HEK293 (cell line): Measurements from ENCODE around the gene SAFB.

Experiments used
- SP3 ChIP-seq: fragments of 450-650 bp; formaldehyde crosslinking; IDR thresholded peaks from 2 replicates; pipeline ENCODE4 v1.5.1; 2016; ENCODE audit warnings: missing biosample characterization, missing genetic modification characterization
- ZBTB20 ChIP-seq: fragments of 450-650 bp; formaldehyde crosslinking; IDR thresholded peaks from 2 replicates; pipeline ENCODE4 v1.5.1; 2016; ENCODE audit warnings: missing biosample characterization, missing genetic modification characterization
- ZBTB7A ChIP-seq: fragments of 450-650 bp; formaldehyde crosslinking; IDR thresholded peaks from 2 replicates; pipeline ENCODE4 v1.5.1; 2016; ENCODE audit warnings: low read depth, missing biosample characterization, missing genetic modification characterization
- ZNF510 ChIP-seq: fragments of 450-650 bp; formaldehyde crosslinking; IDR thresholded peaks from 2 replicates; pipeline ENCODE4 v1.5.1; 2018; ENCODE audit warnings: mild to moderate bottlenecking, missing genetic modification characterization, missing biosample characterization; ENCODE audit not compliant: insufficient replicate concordance
- ZNF660 ChIP-seq: fragments of 450-650 bp; IDR thresholded peaks from 2 replicates; pipeline ENCODE4 v1.5.1; 2018; ENCODE audit warnings: missing biosample characterization, mild to moderate bottlenecking, missing genetic modification characterization
- ZNF670 ChIP-seq: fragments of 450-650 bp; formaldehyde crosslinking; IDR thresholded peaks from 2 replicates; pipeline ENCODE4 v1.5.1; 2016; ENCODE audit warnings: missing biosample characterization, missing genetic modification characterization, low read depth
- ZNF76 ChIP-seq: fragments of 450-650 bp; formaldehyde crosslinking; IDR thresholded peaks from 2 replicates; pipeline ENCODE4; 2016; ENCODE audit warnings: low read depth, missing biosample characterization, missing genetic modification characterization, borderline replicate concordance
- TF ChIP-seq, protein P1 (sequence below): fragments of 450-650 bp; formaldehyde crosslinking; IDR thresholded peaks from 2 replicates; pipeline ENCODE4 v1.5.1; 2016; ENCODE audit warnings: missing biosample characterization, missing genetic modification characterization
- TF ChIP-seq, protein P2 (sequence below): fragments of 450-650 bp; IDR thresholded peaks from 2 replicates; pipeline ENCODE4 v1.5.1; 2018; ENCODE audit warnings: missing biosample characterization, mild to moderate bottlenecking, missing genetic modification characterization
- TF ChIP-seq, protein P3 (sequence below): fragments of 450-650 bp; IDR thresholded peaks from 2 replicates; pipeline ENCODE4 v1.5.1; 2018; ENCODE audit warnings: missing biosample characterization, missing genetic modification characterization
- TF ChIP-seq, protein P4 (sequence below): fragments of 450-650 bp; formaldehyde crosslinking; IDR thresholded peaks from 2 replicates; pipeline ENCODE4 v1.5.1; 2017; ENCODE audit warnings: missing biosample characterization, missing genetic modification characterization
- TF ChIP-seq, protein P5 (sequence below): fragments of 450-650 bp; formaldehyde crosslinking; IDR thresholded peaks from 2 replicates; pipeline ENCODE4 v1.5.1; 2016; ENCODE audit warnings: missing biosample characterization, missing genetic modification characterization

- TF ChIP-seq ZNF660 (no peak), ZBTB7A (no peak), SP3 (tag by site-specific recombination) (no peak), ZBTB20 (tag by site-specific recombination) (no peak), ZNF670 (tag by site-specific recombination) (no peak), ZNF510 (no peak), ZNF76 (tag by site-specific recombination) (no peak)
- TF ChIP-seq, protein P1, sequence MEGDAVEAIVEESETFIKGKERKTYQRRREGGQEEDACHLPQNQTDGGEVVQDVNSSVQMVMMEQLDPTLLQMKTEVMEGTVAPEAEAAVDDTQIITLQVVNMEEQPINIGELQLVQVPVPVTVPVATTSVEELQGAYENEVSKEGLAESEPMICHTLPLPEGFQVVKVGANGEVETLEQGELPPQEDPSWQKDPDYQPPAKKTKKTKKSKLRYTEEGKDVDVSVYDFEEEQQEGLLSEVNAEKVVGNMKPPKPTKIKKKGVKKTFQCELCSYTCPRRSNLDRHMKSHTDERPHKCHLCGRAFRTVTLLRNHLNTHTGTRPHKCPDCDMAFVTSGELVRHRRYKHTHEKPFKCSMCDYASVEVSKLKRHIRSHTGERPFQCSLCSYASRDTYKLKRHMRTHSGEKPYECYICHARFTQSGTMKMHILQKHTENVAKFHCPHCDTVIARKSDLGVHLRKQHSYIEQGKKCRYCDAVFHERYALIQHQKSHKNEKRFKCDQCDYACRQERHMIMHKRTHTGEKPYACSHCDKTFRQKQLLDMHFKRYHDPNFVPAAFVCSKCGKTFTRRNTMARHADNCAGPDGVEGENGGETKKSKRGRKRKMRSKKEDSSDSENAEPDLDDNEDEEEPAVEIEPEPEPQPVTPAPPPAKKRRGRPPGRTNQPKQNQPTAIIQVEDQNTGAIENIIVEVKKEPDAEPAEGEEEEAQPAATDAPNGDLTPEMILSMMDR: no peak
- TF ChIP-seq, protein P2, sequence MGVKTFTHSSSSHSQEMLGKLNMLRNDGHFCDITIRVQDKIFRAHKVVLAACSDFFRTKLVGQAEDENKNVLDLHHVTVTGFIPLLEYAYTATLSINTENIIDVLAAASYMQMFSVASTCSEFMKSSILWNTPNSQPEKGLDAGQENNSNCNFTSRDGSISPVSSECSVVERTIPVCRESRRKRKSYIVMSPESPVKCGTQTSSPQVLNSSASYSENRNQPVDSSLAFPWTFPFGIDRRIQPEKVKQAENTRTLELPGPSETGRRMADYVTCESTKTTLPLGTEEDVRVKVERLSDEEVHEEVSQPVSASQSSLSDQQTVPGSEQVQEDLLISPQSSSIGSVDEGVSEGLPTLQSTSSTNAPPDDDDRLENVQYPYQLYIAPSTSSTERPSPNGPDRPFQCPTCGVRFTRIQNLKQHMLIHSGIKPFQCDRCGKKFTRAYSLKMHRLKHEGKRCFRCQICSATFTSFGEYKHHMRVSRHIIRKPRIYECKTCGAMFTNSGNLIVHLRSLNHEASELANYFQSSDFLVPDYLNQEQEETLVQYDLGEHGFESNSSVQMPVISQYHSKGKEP: no peak
- TF ChIP-seq, protein P3, sequence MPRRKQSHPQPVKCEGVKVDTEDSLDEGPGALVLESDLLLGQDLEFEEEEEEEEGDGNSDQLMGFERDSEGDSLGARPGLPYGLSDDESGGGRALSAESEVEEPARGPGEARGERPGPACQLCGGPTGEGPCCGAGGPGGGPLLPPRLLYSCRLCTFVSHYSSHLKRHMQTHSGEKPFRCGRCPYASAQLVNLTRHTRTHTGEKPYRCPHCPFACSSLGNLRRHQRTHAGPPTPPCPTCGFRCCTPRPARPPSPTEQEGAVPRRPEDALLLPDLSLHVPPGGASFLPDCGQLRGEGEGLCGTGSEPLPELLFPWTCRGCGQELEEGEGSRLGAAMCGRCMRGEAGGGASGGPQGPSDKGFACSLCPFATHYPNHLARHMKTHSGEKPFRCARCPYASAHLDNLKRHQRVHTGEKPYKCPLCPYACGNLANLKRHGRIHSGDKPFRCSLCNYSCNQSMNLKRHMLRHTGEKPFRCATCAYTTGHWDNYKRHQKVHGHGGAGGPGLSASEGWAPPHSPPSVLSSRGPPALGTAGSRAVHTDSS (tag by site-specific recombination): no peak
- TF ChIP-seq, protein P4, sequence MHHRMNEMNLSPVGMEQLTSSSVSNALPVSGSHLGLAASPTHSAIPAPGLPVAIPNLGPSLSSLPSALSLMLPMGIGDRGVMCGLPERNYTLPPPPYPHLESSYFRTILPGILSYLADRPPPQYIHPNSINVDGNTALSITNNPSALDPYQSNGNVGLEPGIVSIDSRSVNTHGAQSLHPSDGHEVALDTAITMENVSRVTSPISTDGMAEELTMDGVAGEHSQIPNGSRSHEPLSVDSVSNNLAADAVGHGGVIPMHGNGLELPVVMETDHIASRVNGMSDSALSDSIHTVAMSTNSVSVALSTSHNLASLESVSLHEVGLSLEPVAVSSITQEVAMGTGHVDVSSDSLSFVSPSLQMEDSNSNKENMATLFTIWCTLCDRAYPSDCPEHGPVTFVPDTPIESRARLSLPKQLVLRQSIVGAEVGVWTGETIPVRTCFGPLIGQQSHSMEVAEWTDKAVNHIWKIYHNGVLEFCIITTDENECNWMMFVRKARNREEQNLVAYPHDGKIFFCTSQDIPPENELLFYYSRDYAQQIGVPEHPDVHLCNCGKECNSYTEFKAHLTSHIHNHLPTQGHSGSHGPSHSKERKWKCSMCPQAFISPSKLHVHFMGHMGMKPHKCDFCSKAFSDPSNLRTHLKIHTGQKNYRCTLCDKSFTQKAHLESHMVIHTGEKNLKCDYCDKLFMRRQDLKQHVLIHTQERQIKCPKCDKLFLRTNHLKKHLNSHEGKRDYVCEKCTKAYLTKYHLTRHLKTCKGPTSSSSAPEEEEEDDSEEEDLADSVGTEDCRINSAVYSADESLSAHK (tag by site-specific recombination): no peak
- TF ChIP-seq, protein P5, sequence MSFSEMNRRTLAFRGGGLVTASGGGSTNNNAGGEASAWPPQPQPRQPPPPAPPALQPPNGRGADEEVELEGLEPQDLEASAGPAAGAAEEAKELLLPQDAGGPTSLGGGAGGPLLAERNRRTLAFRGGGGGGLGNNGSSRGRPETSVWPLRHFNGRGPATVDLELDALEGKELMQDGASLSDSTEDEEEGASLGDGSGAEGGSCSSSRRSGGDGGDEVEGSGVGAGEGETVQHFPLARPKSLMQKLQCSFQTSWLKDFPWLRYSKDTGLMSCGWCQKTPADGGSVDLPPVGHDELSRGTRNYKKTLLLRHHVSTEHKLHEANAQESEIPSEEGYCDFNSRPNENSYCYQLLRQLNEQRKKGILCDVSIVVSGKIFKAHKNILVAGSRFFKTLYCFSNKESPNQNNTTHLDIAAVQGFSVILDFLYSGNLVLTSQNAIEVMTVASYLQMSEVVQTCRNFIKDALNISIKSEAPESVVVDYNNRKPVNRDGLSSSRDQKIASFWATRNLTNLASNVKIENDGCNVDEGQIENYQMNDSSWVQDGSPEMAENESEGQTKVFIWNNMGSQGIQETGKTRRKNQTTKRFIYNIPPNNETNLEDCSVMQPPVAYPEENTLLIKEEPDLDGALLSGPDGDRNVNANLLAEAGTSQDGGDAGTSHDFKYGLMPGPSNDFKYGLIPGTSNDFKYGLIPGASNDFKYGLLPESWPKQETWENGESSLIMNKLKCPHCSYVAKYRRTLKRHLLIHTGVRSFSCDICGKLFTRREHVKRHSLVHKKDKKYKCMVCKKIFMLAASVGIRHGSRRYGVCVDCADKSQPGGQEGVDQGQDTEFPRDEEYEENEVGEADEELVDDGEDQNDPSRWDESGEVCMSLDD (tag by site-specific recombination): no peak
These were observed 35.2 kb upstream of the SAFB start for GRCh38 chr19:5587661-5588060.
